ENCODE measurements around the gene NSA2.

Gene NSA2

DNA sequence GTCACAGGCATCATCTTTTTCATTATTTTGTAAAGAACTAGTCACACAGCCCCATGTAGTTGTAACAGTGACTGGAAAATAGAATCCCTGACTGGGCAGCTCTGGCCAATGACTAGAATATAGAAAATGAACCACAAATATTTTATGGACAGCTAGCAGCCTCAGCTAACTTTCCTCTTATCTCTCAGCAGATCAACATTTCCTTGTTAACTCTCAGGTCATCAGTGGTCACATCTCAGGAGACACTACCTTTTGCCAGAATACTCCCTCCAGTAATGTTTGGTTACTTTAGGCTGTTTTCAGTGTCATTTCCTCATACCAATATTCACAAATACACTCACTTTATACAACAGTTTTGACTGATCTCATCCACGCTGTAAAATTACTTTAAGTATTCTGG, 55.2 kb downstream of the NSA2 start:
- no peak for FAIRE-seq

DNA sequence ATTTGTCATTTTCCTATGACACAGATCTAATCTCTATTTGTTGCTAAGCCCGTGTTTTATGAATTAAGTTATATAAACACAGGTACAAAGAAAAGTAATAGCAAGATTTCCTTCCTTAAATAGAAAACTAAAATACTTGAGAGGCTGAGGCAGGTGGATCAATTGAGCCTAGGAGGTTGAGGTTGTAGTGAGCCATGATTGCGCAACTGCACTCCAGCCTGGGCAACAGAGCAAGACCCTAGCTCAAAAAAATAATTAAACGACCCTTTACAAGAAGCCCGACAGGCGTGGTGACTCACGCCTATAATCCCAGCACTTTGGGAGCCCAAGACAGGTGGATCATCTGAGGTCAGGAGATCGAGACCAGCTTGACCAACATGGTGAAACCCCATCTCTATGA, 62.4 kb downstream of the NSA2 start:
- no peak for FAIRE-seq
